Measurements from ENCODE around the gene SLC6A18. TPM values are rescaled to one million over a fixed set of nuclear protein-coding genes. Genes with fewer than 3 reads are reported as not detected.

SLC6A18 gene
- total and polyA plus RNA-seq, 10 of the 15 experiments (the other 5 are each of a cell fraction or from before 2014, with no cell fraction given) = not detected

GRCh38 chr5:1204693-1205242 lies 20.4 kb upstream of the SLC6A18 start:
- intact Hi-C loops (cut with micrococcal nuclease; ENCODE audit: unreplicated experiment) (no loop called here), in situ Hi-C loops (cut with MboI) (no loop called here)
- Histone ChIP-seq H3K36me3 (ENCODE audit: control insufficient read depth in 2 of 2, insufficient read depth in 2 of 2, low read length in 1 of 2) (no peaks in the 10 kb centered on the region), H3K27ac (ENCODE audit: control insufficient read depth, insufficient read depth) (no peak overlapping the region), H3K27me3 (replicated peaks in 1 of 2; ENCODE audit: control insufficient read depth in 2 of 2, insufficient read depth in 2 of 2, low read length in 1 of 2) (no peaks in the 10 kb centered on the region), H3K9me3 (replicated peaks; ENCODE audit: control insufficient read depth, insufficient read depth, low read length) (no peaks in the 10 kb centered on the region), H3K4me1 (ENCODE audit: control insufficient read depth, insufficient read depth, low read length) (no peaks in the 10 kb centered on the region), H3K9ac (ENCODE audit: control insufficient read depth, insufficient read depth, low read length) (no peak overlapping the region), H4K20me1 (ENCODE audit: control insufficient read depth, insufficient read depth) (no peaks in the 10 kb centered on the region; the same call in 1 of the 2 replicates), H3K79me2 (ENCODE audit: control insufficient read depth, insufficient read depth, low read length) (no peaks in the 10 kb centered on the region), H2AFZ (ENCODE audit: control insufficient read depth, low read depth, low read length) (no peak overlapping the region), H3K4me2 (ENCODE audit: control insufficient read depth, insufficient read depth) (no peak overlapping the region), H3K4me3 (no peak overlapping the region)
- RAD21 ChIA-PET (ENCODE audit: unreplicated experiment) = no interaction called here
- no peak for DNase-seq (ENCODE audit: low read depth, low spot score)
- POLR2A ChIA-PET = no interaction called here
- BruUV-seq (replicated peaks) = no TSS peak
- no peak for ATAC-seq
- CTCF ChIA-PET = interaction anchor here (0.6 kb wide), 1 partner anchor 136 kb away, joined by 3 read pairs; no protein-coding TSS in a partner anchor
- SMC1A ChIA-PET (ENCODE audit: uncharacterized antibody, unreplicated experiment) = no interaction called here
- no peak for FAIRE-seq
- 22% methylated on average over 18 of the region's 18 CpGs for WGBS (ENCODE audit: insufficient coverage, insufficient replicate concordance, low lambda C conversion rate, missing lambda C conversion rate)
- TF ChIP-seq BRCA1 (IDR thresholded peaks at IDR 0.05; ENCODE audit: low read depth, low read length) = no peak
- TF ChIP-seq PBX3 (IDR thresholded peaks at IDR 0.05; ENCODE audit: insufficient replicate concordance, low read depth, low read length) = no peak
- no peak for TF ChIP-seq ETV6 (conservative IDR thresholded peaks at IDR 0.05 in 1 of 2, IDR thresholded peaks at IDR 0.05 in 1 of 2; ENCODE audit: borderline replicate concordance in 1 of 2, low read depth in 1 of 2)
- TF ChIP-seq CHD4 (IDR thresholded peaks at IDR 0.05) = no peak
- TF ChIP-seq MYB (IDR thresholded peaks at IDR 0.05; ENCODE audit: borderline replicate concordance, low read depth, low read length) = no peak
- no peak for TF ChIP-seq NFYA (IDR thresholded peaks at IDR 0.05; ENCODE audit: borderline replicate concordance, low read depth, low read length)
- TF ChIP-seq PAX8 (IDR thresholded peaks at IDR 0.05) = no peak
